ENCODE results near the gene ST3GAL2.

DNA sequence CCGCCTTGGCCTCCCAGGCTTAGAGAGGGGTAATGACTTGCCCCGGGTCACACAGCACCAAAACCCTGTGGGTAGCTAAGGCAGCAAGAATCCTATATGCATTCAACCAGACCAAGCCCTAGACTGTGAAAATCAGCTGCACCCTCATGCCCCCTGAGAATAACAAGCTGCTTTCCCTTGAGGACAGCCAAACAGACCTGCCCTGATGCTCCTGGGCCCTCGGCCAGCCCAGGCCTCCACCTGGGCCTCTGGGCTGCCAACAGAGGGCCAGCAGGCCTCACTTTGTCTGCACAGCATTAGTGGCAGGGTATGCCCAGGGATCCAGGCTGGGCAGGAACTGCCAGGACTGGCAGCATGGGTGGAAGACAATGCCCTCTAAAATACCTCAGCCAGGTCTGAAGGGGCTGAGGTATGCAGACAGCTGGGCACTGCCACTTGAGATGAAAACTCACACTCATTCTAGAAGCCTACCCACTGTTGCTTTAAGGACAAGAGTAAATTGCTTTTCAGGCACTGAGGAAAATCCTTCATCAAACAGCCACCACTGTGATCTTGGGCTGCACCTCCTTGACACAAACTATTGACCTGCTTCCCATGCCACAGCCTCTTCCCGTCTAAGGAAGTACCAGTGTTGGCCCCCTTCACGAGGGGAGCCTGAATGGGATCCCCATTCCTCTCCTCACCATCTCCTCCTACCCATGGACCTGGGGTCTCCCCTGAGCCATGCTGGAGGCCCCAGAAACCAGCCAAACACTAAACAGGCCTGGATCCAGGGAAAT is 8.8 kb downstream of the ST3GAL2 start:
- TF ChIP-seq, protein P1, sequence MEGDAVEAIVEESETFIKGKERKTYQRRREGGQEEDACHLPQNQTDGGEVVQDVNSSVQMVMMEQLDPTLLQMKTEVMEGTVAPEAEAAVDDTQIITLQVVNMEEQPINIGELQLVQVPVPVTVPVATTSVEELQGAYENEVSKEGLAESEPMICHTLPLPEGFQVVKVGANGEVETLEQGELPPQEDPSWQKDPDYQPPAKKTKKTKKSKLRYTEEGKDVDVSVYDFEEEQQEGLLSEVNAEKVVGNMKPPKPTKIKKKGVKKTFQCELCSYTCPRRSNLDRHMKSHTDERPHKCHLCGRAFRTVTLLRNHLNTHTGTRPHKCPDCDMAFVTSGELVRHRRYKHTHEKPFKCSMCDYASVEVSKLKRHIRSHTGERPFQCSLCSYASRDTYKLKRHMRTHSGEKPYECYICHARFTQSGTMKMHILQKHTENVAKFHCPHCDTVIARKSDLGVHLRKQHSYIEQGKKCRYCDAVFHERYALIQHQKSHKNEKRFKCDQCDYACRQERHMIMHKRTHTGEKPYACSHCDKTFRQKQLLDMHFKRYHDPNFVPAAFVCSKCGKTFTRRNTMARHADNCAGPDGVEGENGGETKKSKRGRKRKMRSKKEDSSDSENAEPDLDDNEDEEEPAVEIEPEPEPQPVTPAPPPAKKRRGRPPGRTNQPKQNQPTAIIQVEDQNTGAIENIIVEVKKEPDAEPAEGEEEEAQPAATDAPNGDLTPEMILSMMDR (IDR thresholded peaks at IDR 0.05; ENCODE audit: low read length) = no peak
- no peak for TF ChIP-seq EZH2phosphoT487 (IDR thresholded peaks at IDR 0.05; ENCODE audit: low read length)
- TF ChIP-seq EZH2 (optimal IDR thresholded peaks at IDR 0.05; ENCODE audit: low read depth, low read length) = no peak

All from MM.1S (cell line).